Anterior cingulate cortex (tissue), 58 donors: ENCODE data around the gene TUBB2A.
"Not testable (repeated sequence)": the region's sequence is repeated elsewhere in the genome, so short reads cannot be mapped to it uniquely, and the experiment has no call there.

Source experiments
- DNase-seq, 58 donors: peaks; one replicate each; lab custom pipeline; 2025; lab: John Stamatoyannopoulos, UW

Gene TUBB2A

GRCh38 chr6:3159805-3160781 lies 2.7 kb upstream of the TUBB2A start:
- peak in 22 of 58 donors; percentile 13 to 52 (median 30) for DNase-seq

DNA sequence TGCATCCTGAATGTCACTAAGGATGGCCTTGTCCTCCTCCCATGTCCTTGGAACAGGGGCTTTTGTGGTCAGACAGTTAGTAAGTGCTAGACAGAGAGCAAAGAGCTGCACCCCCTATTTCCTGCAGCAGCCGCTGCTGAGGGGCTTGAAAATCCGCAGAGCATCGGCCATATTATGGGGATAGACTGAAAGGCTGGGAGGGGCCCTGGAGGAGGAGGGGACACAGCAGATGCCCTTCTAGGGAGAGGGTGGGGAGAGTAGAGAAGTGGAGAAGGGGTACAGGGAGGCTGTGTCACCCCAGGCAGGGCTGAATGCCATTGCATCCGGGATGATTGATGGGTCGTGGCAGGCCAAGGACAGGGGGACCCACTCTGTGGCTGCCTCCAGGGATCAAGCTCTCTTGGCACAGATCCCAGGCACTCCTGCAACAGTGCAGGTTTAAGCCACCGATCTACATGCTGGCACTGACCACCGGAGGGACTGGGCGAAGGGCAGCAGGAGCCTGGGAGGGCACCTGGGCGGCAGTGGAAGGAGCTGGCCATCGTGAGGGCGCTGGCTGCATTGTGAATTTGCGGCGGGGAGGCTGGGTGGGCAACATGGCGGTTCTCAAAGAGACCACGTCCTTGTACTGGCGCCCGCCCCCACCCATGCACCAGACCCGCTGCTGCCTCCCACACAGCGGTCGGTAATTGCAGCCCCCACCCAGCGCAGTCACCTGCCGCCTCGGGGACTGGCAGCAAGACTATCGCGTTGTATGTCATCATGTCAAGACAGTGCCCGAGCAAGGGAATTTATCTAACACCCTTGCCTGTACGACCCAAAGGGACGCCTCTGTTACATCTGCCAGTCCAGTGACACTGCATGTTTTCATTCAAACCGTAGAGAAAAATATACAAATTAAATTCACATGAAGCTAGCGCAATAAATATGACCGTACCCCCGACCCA lies 887 bp downstream of the TUBB2A start:
- DNase-seq, result peak in 26 of 58 donors; percentile 6 to 53 (median 26)

GRCh38 chr6:3155416-3155815 lies 1.9 kb downstream of the TUBB2A start:
- peak in 1 of 58 donors; percentile 15 for DNase-seq

- DNase-seq, result no peak
Observed at GRCh38 chr6:3152689-3153088, 4.7 kb downstream of the TUBB2A start.

GRCh38 chr6:3151691-3152090 lies 5.7 kb downstream of the TUBB2A start:
- DNase-seq, result peak in 25 of 58 donors; percentile 7 to 57 (median 29)

- DNase-seq, result no peak
Observed at GRCh38 chr6:3147914-3148757, 9.2 kb downstream of the TUBB2A start.

GRCh38 chr6:3144571-3144970 lies 12.8 kb downstream of the TUBB2A start:
- DNase-seq, result no peak

- no peak for DNase-seq
Observed at GRCh38 chr6:3143158-3143557, 14.2 kb downstream of the TUBB2A start.

GRCh38 chr6:3142536-3142935 lies 14.8 kb downstream of the TUBB2A start:
- DNase-seq, result no peak

DNA sequence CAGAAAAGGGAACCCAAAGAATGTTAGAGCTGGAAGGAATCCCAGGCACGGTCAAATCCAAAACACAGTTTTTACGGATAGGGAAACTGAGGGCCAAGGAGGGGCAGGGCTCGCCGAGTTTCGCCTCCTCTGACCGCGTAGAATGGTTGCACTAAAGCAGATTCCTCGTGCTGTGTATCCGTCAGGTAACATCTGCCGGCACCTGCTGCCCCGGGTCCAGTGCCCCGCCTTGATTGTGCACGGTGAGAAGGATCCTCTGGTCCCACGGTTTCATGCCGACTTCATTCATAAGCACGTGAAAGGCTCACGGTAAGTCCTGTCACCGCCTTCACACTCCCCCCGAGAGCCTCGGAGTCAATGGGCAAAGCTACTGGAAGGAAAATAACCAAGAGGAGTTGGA lies 17.1 kb downstream of the TUBB2A start:
- DNase-seq, result no peak

DNA sequence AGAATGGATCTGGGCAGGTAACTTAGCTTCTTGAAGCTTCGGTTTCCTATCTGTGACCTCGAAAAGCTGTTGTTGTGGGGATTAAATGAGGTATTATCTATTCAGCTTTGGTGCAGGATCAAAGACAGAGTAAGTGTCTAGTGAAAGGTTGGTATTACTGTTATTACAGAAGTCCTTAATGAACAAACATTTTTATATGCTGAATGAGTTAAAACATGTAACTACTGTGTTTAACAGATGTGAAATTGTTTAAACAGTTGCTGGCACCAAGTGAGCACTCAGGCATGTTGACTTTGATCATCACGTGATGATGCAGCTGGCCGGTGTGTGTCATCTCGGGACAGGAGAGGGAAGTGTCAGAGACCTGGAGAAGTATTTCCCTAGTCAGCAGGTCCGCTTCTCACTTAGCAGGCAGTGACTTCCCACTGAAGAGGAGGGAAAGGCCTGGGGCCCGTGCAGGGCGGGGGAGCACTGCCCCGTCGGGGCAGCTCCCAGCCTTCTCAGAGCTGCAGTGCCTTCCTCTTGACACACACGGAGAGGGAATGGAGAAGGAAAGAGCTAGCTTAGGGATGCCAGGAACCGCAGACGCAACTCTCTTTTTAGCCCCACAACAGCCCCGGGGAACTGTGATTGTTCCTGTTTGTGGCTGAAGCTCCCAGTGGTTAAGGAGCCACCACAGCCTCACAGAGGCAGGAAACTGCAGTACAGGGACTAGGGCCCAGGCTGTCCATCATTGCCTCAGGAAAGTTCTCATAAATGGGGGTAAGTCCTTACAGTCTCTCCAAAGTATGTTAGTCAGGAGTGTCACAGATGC lies 18.0 kb downstream of the TUBB2A start:
- DNase-seq, result peak in 17 of 58 donors; percentile 8 to 47 (median 24)

GRCh38 chr6:3138341-3138740 lies 19.0 kb downstream of the TUBB2A start:
- no peak for DNase-seq

GRCh38 chr6:3137873-3138272 lies 19.5 kb downstream of the TUBB2A start:
- DNase-seq, result not testable (repeated sequence)

DNA sequence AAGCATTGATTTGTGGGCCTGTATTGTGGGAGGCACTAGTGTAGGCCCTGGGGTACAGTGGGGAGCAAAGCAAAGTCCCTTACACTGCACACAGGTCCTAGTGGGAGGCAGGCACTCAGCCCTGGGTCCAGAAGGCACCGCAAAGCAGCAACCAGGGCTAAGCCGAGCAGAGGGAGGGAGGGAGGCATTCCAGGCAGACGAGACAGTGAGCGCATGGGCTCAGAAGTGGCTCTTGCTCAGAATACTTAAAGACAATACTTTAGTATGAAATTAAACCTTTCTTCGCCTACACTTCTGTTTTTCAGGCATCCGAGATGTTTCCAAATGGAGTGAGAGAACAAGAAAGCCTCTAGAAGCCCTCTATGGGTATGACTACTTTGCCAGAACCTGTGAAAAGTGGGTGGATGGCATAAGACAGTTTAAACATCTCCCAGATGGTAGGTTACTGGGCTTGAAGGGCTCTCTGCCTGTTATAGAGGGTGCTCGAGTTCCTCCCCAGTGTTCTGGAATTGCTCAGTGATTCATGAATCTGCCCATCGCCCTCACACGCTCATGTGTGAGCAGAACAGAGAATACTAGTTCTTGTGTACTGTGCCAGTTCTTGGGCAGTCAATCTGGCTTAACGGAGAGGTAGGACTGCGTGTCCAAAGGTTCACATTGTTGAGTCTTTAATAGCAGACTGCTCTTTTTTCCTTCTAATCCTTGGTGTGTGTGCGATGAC lies 20.1 kb downstream of the TUBB2A start:
- peak in 27 of 58 donors; percentile 8 to 82 (median 34) for DNase-seq

- DNase-seq, result no peak
Observed at GRCh38 chr6:3136292-3137011, 20.9 kb downstream of the TUBB2A start.

GRCh38 chr6:3135668-3136291 lies 21.6 kb downstream of the TUBB2A start:
- no peak for DNase-seq

DNA sequence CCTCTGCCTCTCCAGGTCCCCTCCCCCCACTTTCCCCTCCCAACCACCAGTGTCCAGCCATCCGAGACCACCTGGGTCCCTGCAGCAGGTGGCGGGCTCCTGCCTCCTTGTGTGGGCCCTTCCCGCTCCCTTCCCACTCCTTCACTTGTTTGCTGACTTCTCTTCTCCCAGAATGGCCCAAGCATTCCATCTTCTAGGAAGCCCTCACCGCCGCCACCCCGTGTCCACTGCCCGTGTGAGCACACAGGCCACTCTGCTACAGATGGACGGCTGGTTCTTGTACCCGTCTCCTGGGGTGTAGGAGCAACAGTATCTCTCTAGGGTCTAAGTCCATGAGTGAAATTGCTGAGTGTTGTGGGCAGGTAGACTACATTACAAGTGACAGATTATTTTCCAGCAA lies 23.8 kb downstream of the TUBB2A start:
- DNase-seq, result no peak
